Left ventricle myocardium superior (tissue), 1 donor: Measurements from ENCODE around the gene SYMPK. TPM values are rescaled to one million over a fixed set of nuclear protein-coding genes. Genes with fewer than 3 reads are reported as not detected.
A peak's percentile ranks its signal among the peaks of the same experiment; 100 is the strongest.

Source experiments
- ATAC-seq: fragments of 200-7000 bp; cut with Tn5 transposase; one replicate; pipeline ENCODE4 v1.9.1; 2020; ENCODE audit warnings: mild to moderate bottlenecking, moderate library complexity
- DNase-seq: peaks from one replicate; pipeline ENCODE4 v3.0.0-alpha.2; 2020
- intact Hi-C: fragments of 100-400 bp; cut with micrococcal nuclease; formaldehyde crosslinking; loops from one replicate; pipeline ENCODE4 v1.11.0; 2022
- total RNA-seq: library from RNA; stranded (reverse); fragmentation: NEBNext Ultra II Directional; extraction: Animal tissue kit (Norgen Biotek cat#: 25700); gene quantifications from one replicate; pipeline ENCODE4 v1.2.1, GENCODE V29; 2021
- donor health status: DM: no; HTN: yes; CAD: no; lungs with severe emphysema.

Gene SYMPK
- total RNA-seq, 1 donor from 2014 or later, result 38.3 TPM

- no peak for DNase-seq
- intact Hi-C loops, result no loop called here
Measured at GRCh38 chr19:45790942-45791341, 72.0 kb downstream of the SYMPK start.

GRCh38 chr19:45789035-45789786 lies 73.7 kb downstream of the SYMPK start:
- DNase-seq, result no peak
- intact Hi-C loops, result no loop called here

More at GRCh38 chr19:45790942-45791341, 72.0 kb downstream of the SYMPK start:
- no peak for ATAC-seq

GRCh38 chr19:45786533-45786894 lies 76.4 kb downstream of the SYMPK start:
- no peak for ATAC-seq
- intact Hi-C loops, result no loop called here
- no peak for DNase-seq

More at GRCh38 chr19:45789035-45789786, 73.7 kb downstream of the SYMPK start:
- peak; percentile 42 for ATAC-seq

- ATAC-seq (no peak), DNase-seq (no peak)
- intact Hi-C loops, result no loop called here
Measured at GRCh38 chr19:45785781-45786532, 77.0 kb downstream of the SYMPK start.

GRCh38 chr19:45785097-45785496 lies 77.8 kb downstream of the SYMPK start:
- DNase-seq, result no peak
- no peak for ATAC-seq
- intact Hi-C loops, result no loop called here

GRCh38 chr19:45784096-45784495 lies 78.9 kb downstream of the SYMPK start:
- intact Hi-C loops, result no loop called here

GRCh38 chr19:45782820-45783785 lies 79.8 kb downstream of the SYMPK start:
- DNase-seq (peak; percentile 91), ATAC-seq (peak; percentile 76)
- intact Hi-C loops, result no loop called here

More at GRCh38 chr19:45784096-45784495, 78.9 kb downstream of the SYMPK start:
- ATAC-seq (no peak), DNase-seq (no peak)

GRCh38 chr19:45782162-45782691 lies 80.7 kb downstream of the SYMPK start, which contains the start of gene DMPK:
Gene DMPK (minus strand): TSS chr19:45782490. CDS start chr19:45782352, 138 bp downstream.
- intact Hi-C loops, result no loop called here
- ATAC-seq (peak; percentile 75), DNase-seq (peak; percentile 80)

- DNase-seq (no peak), ATAC-seq (peak; percentile 6)
- intact Hi-C loops, result no loop called here
Measured at GRCh38 chr19:45781214-45782161, 81.5 kb downstream of the SYMPK start.

- intact Hi-C loops, result no loop called here
- no peak for ATAC-seq
Measured at GRCh38 chr19:45780448-45781213, 82.3 kb downstream of the SYMPK start.

GRCh38 chr19:45780146-45780447 lies 82.8 kb downstream of the SYMPK start:
- intact Hi-C loops, result no loop called here
- DNase-seq, result no peak
- ATAC-seq, result no peak

More at GRCh38 chr19:45780448-45781213, 82.3 kb downstream of the SYMPK start:
- DNase-seq, result no peak

GRCh38 chr19:45779231-45780145 lies 83.5 kb downstream of the SYMPK start:
- ATAC-seq (peak; percentile 37), DNase-seq (peak; percentile 85)
- intact Hi-C loops, result no loop called here

- intact Hi-C loops, result no loop called here
- DNase-seq, result no peak
- ATAC-seq, result no peak
Measured at GRCh38 chr19:45778010-45778661, 84.8 kb downstream of the SYMPK start.

- intact Hi-C loops, result no loop called here
- ATAC-seq (no peak), DNase-seq (no peak)
Measured at GRCh38 chr19:45777395-45777961, 85.5 kb downstream of the SYMPK start.

- ATAC-seq (no peak), DNase-seq (no peak)
- intact Hi-C loops, result no loop called here
Measured at GRCh38 chr19:45774765-45775164, 88.2 kb downstream of the SYMPK start.

GRCh38 chr19:45773384-45773783 lies 89.6 kb downstream of the SYMPK start:
- DNase-seq, result no peak
- intact Hi-C loops, result no loop called here
- no peak for ATAC-seq
